ENCODE measurements around the gene SVIL.

- TF ChIP-seq CTCF (IDR thresholded peaks at IDR 0.05) (no peak), EZH2 (IDR thresholded peaks at IDR 0.05) (no peak), EZH2phosphoT487 (IDR thresholded peaks at IDR 0.05) (no peak)
Measured at GRCh38 chr10:29646238-29646902, 11.6 kb upstream of the SVIL start.
